ENCODE results near the gene TRAPPC6A. TPM values are rescaled to one million over a fixed set of nuclear protein-coding genes. Genes with fewer than 3 reads are reported as not detected.

Gene TRAPPC6A
- total RNA-seq, 1 donor from 2014 or later, result 43.8 TPM

- no peak for DNase-seq (ENCODE audit: low spot score, unreplicated experiment)
Observed at GRCh38 chr19:45130236-45130635, 47.8 kb downstream of the TRAPPC6A start.

GRCh38 chr19:45128806-45129205 lies 49.2 kb downstream of the TRAPPC6A start:
- Mint-ChIP-seq H3K9me3 (ENCODE audit: low read depth) (no peaks in the 10 kb centered on the region), H3K27ac (no peak overlapping the region), H3K4me3 (ENCODE audit: low read depth) (no peak overlapping the region), H3K4me1 (ENCODE audit: low read depth) (peaks cover 7% of the 10 kb centered on the region), H3K36me3 (ENCODE audit: insufficient read depth) (no peaks in the 10 kb centered on the region), H3K27me3 (no peaks in the 10 kb centered on the region)
- TF ChIP-seq, protein P1, sequence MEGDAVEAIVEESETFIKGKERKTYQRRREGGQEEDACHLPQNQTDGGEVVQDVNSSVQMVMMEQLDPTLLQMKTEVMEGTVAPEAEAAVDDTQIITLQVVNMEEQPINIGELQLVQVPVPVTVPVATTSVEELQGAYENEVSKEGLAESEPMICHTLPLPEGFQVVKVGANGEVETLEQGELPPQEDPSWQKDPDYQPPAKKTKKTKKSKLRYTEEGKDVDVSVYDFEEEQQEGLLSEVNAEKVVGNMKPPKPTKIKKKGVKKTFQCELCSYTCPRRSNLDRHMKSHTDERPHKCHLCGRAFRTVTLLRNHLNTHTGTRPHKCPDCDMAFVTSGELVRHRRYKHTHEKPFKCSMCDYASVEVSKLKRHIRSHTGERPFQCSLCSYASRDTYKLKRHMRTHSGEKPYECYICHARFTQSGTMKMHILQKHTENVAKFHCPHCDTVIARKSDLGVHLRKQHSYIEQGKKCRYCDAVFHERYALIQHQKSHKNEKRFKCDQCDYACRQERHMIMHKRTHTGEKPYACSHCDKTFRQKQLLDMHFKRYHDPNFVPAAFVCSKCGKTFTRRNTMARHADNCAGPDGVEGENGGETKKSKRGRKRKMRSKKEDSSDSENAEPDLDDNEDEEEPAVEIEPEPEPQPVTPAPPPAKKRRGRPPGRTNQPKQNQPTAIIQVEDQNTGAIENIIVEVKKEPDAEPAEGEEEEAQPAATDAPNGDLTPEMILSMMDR (IDR thresholded peaks at IDR 0.05; ENCODE audit: unreplicated experiment), result no peak
- no peak for DNase-seq (ENCODE audit: low spot score, unreplicated experiment)

More at GRCh38 chr19:45130236-45130635, 47.8 kb downstream of the TRAPPC6A start:
- no peaks in the 10 kb centered on the region for H3K27me3 Mint-ChIP-seq
- H3K9me3 Mint-ChIP-seq (ENCODE audit: low read depth), result no peaks in the 10 kb centered on the region
- no peaks in the 10 kb centered on the region for H3K36me3 Mint-ChIP-seq (ENCODE audit: insufficient read depth)
- TF ChIP-seq, protein P1 (IDR thresholded peaks at IDR 0.05; ENCODE audit: unreplicated experiment), result no peak
- H3K4me1 Mint-ChIP-seq (ENCODE audit: low read depth), result peaks cover 7% of the 10 kb centered on the region
- no peak overlapping the region for H3K4me3 Mint-ChIP-seq (ENCODE audit: low read depth)
- no peak overlapping the region for H3K27ac Mint-ChIP-seq

- TF ChIP-seq, protein P1 (IDR thresholded peaks at IDR 0.05; ENCODE audit: unreplicated experiment), result no peak
- Mint-ChIP-seq H3K27me3 (no peaks in the 10 kb centered on the region), H3K9me3 (ENCODE audit: low read depth) (no peaks in the 10 kb centered on the region), H3K27ac (peak overlapping the region; percentile 45), H3K4me1 (ENCODE audit: low read depth) (peaks cover 7% of the 10 kb centered on the region), H3K4me3 (ENCODE audit: low read depth) (no peak overlapping the region), H3K36me3 (ENCODE audit: insufficient read depth) (no peaks in the 10 kb centered on the region)
- DNase-seq (ENCODE audit: low spot score, unreplicated experiment), result no peak
Observed at GRCh38 chr19:45128146-45128545, 49.9 kb downstream of the TRAPPC6A start.

DNA sequence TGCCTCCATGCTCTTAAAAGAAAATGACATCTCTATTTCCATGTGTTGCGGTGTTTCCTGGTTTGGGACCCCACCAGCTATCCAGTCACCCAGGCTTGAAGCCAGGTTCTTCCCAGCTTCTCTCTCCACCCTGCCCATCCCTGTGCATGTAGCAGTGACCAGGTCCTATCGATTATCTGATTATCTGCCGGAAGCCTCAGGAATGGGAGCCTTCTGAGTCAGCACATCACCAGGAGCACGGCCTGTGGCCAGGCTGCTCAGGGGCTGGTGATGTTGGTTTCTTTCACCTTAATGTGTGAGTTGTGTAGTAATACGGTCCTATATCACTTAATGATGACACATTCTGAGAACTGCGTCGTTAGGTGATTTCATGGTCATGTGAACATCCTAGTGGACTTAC lies 51.4 kb downstream of the TRAPPC6A start:
- peaks cover 9% of the 10 kb centered on the region for H3K4me1 Mint-ChIP-seq (ENCODE audit: low read depth)
- H3K4me3 Mint-ChIP-seq (ENCODE audit: low read depth), result no peak overlapping the region
- H3K9me3 Mint-ChIP-seq (ENCODE audit: low read depth), result no peaks in the 10 kb centered on the region
- TF ChIP-seq, protein P1 (IDR thresholded peaks at IDR 0.05; ENCODE audit: unreplicated experiment), result no peak
- no peak for DNase-seq (ENCODE audit: low spot score, unreplicated experiment)
- H3K36me3 Mint-ChIP-seq (ENCODE audit: insufficient read depth), result no peaks in the 10 kb centered on the region
- no peak overlapping the region for H3K27ac Mint-ChIP-seq
- H3K27me3 Mint-ChIP-seq, result no peaks in the 10 kb centered on the region

DNA sequence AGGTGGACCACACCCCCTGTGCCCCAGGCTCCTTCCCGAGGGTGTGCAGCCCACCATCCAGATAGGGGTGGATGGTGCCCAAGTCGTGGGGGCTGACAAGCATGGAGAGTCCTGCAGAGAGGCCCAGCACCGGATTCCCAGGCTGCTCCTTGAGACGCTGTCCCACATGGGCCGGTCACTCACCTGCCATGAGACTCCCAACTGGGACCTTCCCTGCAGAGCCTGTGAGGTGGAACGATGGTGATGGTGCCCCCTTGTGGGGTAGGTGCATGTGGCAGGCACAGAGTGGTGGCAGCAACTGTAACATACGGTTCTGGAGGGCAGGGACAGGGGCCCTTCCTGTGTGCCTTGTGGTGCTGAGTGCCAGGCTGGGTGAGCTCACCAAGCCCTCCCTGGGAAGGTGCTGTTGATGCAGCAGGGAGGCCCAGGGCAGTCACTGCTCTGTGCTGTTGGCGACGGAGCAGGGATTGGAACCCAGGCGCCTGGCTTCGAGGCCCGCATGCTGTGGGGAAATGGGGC lies 52.0 kb downstream of the TRAPPC6A start:
- DNase-seq (ENCODE audit: low spot score, unreplicated experiment), result peak; percentile 69
- no peak overlapping the region for H3K4me3 Mint-ChIP-seq (ENCODE audit: low read depth)
- TF ChIP-seq, protein P1 (IDR thresholded peaks at IDR 0.05; ENCODE audit: unreplicated experiment), result peak; percentile 80
- peak overlapping the region; percentile 67 for H3K27ac Mint-ChIP-seq
- H3K9me3 Mint-ChIP-seq (ENCODE audit: low read depth), result no peaks in the 10 kb centered on the region
- peaks cover 9% of the 10 kb centered on the region for H3K4me1 Mint-ChIP-seq (ENCODE audit: low read depth)
- no peaks in the 10 kb centered on the region for H3K27me3 Mint-ChIP-seq
- no peaks in the 10 kb centered on the region for H3K36me3 Mint-ChIP-seq (ENCODE audit: insufficient read depth)
